ENCODE results near the gene TPRX2. TPM values are rescaled to one million over a fixed set of nuclear protein-coding genes. Genes with fewer than 3 reads are reported as not detected.
"Not testable (repeated sequence)": the region's sequence is repeated elsewhere in the genome, so short reads cannot be mapped to it uniquely, and the experiment has no call there.

TPRX2 gene
- total RNA-seq, 2 donors from 2014 or later, result not detected

GRCh38 chr19:47859838-47860237 lies 803 bp downstream of the TPRX2 start:
- DNase-seq (ENCODE audit: low spot score); intact Hi-C loops (cut with DNase I): not testable (repeated sequence)

- intact Hi-C loops (cut with DNase I), result no loop called here
These were observed 1.7 kb downstream of the TPRX2 start for GRCh38 chr19:47860602-47861297.

GRCh38 chr19:47861630-47862029 lies 2.6 kb downstream of the TPRX2 start:
- no peak for DNase-seq (ENCODE audit: low spot score)
- intact Hi-C loops (cut with DNase I), result no loop called here

More at GRCh38 chr19:47860602-47861297, 1.7 kb downstream of the TPRX2 start:
- DNase-seq (ENCODE audit: low spot score), result no peak

GRCh38 chr19:47863514-47863936 lies 4.5 kb downstream of the TPRX2 start:
- intact Hi-C loops (cut with DNase I), result no loop called here
- peak; percentile 95 for DNase-seq (ENCODE audit: low spot score)

- DNase-seq (ENCODE audit: low spot score), result no peak
- intact Hi-C loops (cut with DNase I), result no loop called here
These were observed 6.1 kb downstream of the TPRX2 start for GRCh38 chr19:47865166-47865565.

GRCh38 chr19:47878906-47879305 lies 19.9 kb downstream of the TPRX2 start:
- intact Hi-C loops (cut with DNase I), result no loop called here

GRCh38 chr19:47879385-47879784 lies 20.4 kb downstream of the TPRX2 start:
- peak; percentile 2 for DNase-seq (ENCODE audit: low spot score)
- intact Hi-C loops (cut with DNase I), result not testable (repeated sequence)

More at GRCh38 chr19:47878906-47879305, 19.9 kb downstream of the TPRX2 start:
- peak; percentile 2 for DNase-seq (ENCODE audit: low spot score)

GRCh38 chr19:47881757-47882156 lies 22.7 kb downstream of the TPRX2 start:
- intact Hi-C loops (cut with DNase I), result no loop called here
- DNase-seq (ENCODE audit: low spot score), result peak; percentile 10

GRCh38 chr19:47882890-47883289 lies 23.9 kb downstream of the TPRX2 start:
- intact Hi-C loops (cut with DNase I), result no loop called here
- DNase-seq (ENCODE audit: low spot score), result peak; percentile 35

GRCh38 chr19:47885067-47885463 lies 26.0 kb downstream of the TPRX2 start:
- intact Hi-C loops (cut with DNase I), result no loop called here
- peak; percentile 36 for DNase-seq (ENCODE audit: low spot score)

- intact Hi-C loops (cut with DNase I), result no loop called here
- no peak for DNase-seq (ENCODE audit: low spot score)
These were observed 27.1 kb downstream of the TPRX2 start, which contains the start of gene SULT2A1 for GRCh38 chr19:47886010-47886559. Gene SULT2A1, minus strand, starts transcription at chr19:47886315. Its CDS starts 58 bp downstream, at chr19:47886257.

- intact Hi-C loops (cut with DNase I), result no loop called here
These were observed 32.0 kb downstream of the TPRX2 start for GRCh38 chr19:47890865-47891621.

GRCh38 chr19:47891622-47891922 lies 32.5 kb downstream of the TPRX2 start:
- DNase-seq (ENCODE audit: low spot score), result no peak

More at GRCh38 chr19:47890865-47891621, 32.0 kb downstream of the TPRX2 start:
- peak; percentile 11 for DNase-seq (ENCODE audit: low spot score)

GRCh38 chr19:47891923-47892666 lies 33.1 kb downstream of the TPRX2 start:
- intact Hi-C loops (cut with DNase I), result no loop called here
- peak; percentile 24 for DNase-seq (ENCODE audit: low spot score)

More at GRCh38 chr19:47891622-47891922, 32.5 kb downstream of the TPRX2 start:
- intact Hi-C loops (cut with DNase I), result no loop called here

GRCh38 chr19:47895165-47895782 lies 36.2 kb downstream of the TPRX2 start:
- intact Hi-C loops (cut with DNase I), result no loop called here
- DNase-seq (ENCODE audit: low spot score), result no peak

- intact Hi-C loops (cut with DNase I), result no loop called here
- DNase-seq (ENCODE audit: low spot score), result no peak
These were observed 37.0 kb downstream of the TPRX2 start for GRCh38 chr19:47896019-47896418.

- no peak for DNase-seq (ENCODE audit: low spot score)
- intact Hi-C loops (cut with DNase I), result no loop called here
These were observed 37.7 kb downstream of the TPRX2 start for GRCh38 chr19:47896773-47897172.

- intact Hi-C loops (cut with DNase I), result no loop called here
- no peak for DNase-seq (ENCODE audit: low spot score)
These were observed 38.8 kb downstream of the TPRX2 start for GRCh38 chr19:47897861-47898260.

GRCh38 chr19:47899335-47899734 lies 40.3 kb downstream of the TPRX2 start:
- intact Hi-C loops (cut with DNase I), result no loop called here
- peak; percentile 18 for DNase-seq (ENCODE audit: low spot score)

Data from posterior vena cava (tissue), 2 donors.